GM19438 (cell line): Measurements from ENCODE around the gene BMPER.

ENCODE experiments used
- ATAC-seq: cut with Tn5 transposase; IDR thresholded peaks from one replicate; pipeline ENCODE4 v1.9.1; 2021; ENCODE audit warnings: low read depth; ENCODE audit not compliant: unreplicated experiment

Gene BMPER

GRCh38 chr7:34124765-34125164 lies 219.4 kb downstream of the BMPER start:
- ATAC-seq, result no peak

DNA sequence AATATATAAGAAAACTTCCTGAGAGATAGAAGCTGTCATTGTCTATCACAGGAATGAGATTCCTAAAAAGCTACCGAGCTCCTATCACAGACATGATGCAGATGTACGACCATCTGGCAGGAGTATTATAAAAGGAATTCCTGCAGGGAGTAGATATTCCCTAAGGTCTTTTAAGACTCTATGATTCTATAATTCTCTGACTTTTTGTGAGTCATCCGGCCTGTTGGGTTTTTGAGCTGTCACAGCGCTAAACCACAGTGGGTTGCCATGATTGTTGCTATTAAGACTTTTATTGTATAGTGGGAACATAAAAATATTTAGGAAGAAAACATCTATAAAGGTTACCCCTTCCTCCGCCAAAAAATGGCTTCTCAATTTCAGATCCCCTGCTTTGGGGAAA lies 223.4 kb downstream of the BMPER start:
- no peak for ATAC-seq

DNA sequence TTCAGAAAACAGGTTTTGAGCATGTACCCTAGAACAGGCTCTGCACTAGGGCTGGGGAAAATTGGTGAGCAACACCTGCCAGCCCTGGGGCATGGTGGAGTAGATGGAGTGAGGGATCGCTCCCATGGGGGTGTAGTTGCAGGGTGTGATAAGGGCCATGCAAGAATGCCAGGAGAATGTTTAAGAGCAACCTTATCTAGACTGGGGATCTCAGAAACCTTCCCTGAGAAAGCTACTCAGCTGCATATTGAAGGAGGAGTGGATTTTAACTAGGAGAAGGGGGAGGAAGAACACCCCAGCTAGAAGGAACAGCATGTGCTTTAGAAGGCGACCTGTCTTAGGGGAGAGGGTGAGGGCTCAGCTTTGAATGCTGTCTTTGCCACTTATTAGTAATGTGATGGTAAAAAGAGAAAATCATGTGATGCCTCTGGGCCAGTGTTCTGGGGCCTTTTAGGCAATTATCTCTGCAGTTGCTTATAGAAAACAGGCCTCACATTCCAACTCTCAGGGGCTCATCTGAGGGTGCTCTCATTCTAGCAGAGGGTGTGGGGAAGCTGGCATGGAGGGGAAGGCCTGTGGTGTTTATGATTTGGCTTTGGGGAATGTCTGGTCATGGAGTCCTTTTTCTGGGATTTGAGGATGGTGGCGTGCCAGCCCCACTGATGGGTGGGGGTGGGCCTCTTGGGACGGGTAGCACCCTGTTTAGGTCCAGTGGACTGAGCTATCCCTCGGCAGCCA lies 225.4 kb downstream of the BMPER start:
- no peak for ATAC-seq

- ATAC-seq, result no peak
Observed at GRCh38 chr7:34131371-34131770, 226.0 kb downstream of the BMPER start.

GRCh38 chr7:34133356-34133982 lies 228.1 kb downstream of the BMPER start:
- no peak for ATAC-seq

GRCh38 chr7:34133983-34134782 lies 228.8 kb downstream of the BMPER start:
- ATAC-seq, result no peak

DNA sequence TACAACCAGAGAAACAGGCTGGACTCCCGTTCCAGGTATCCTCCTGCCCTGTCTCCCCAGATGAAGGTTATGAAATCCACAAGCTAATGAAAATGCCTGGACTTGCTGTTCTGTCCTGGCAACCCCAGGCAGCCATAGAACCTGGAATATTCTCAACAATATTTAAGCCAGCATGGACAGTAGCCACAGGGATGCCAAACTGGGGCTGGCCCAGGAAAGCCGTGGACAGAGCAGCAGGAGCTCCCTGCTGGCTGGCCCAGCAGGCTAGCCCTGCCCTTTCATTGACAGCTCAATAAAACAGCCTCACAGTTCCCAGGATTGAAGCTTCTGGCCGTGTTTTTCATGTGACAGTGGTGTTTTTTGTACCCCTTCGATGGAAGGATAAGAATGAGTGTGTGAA lies 230.6 kb downstream of the BMPER start:
- no peak for ATAC-seq

GRCh38 chr7:34136698-34137097 lies 231.4 kb downstream of the BMPER start:
- no peak for ATAC-seq

GRCh38 chr7:34137176-34137575 lies 231.8 kb downstream of the BMPER start:
- ATAC-seq, result no peak

DNA sequence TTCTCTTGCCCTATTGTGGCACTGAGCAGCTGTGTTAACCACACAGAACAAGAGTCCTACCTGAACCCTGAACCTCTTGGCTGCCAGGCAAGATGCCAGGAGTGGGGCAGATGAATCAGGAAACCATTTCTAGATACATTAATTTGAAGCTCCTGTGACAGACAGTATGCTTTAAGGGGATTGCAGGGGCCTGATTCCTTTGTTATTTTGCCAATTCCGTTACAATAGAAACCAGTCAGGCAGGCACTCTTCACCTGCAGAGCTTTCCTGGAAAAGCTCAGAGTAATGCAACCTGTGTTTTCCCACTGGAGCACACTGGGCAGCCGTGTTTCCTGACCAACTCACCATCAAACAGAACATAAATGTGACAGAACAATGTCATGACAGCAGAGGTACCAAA lies 233.1 kb downstream of the BMPER start:
- no peak for ATAC-seq

- ATAC-seq, result no peak
Observed at GRCh38 chr7:34139086-34139485, 233.7 kb downstream of the BMPER start.

GRCh38 chr7:34140066-34140465 lies 234.7 kb downstream of the BMPER start:
- ATAC-seq, result no peak

GRCh38 chr7:34143402-34143801 lies 238.1 kb downstream of the BMPER start:
- no peak for ATAC-seq

DNA sequence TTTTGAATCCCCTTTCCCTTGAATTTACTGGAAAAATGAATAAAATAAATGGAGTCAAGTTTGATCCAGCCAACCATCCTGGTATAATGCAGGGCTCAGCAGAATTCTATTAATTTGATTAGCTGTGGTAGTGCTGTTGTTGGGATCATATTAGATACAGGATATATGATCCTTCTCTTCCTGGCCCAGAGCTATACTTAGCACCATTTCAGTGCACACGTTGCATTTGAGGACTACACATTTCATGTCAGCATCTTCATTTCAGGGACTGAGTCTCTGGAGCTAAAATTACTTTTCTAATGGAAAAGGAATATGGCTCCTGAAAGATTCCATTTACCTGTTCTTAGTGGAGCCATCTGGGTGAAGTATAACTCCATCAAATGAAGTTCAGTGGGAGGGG lies 240.3 kb downstream of the BMPER start:
- ATAC-seq, result no peak

- no peak for ATAC-seq
Observed at GRCh38 chr7:34153656-34154270, 248.4 kb downstream of the BMPER start.

DNA sequence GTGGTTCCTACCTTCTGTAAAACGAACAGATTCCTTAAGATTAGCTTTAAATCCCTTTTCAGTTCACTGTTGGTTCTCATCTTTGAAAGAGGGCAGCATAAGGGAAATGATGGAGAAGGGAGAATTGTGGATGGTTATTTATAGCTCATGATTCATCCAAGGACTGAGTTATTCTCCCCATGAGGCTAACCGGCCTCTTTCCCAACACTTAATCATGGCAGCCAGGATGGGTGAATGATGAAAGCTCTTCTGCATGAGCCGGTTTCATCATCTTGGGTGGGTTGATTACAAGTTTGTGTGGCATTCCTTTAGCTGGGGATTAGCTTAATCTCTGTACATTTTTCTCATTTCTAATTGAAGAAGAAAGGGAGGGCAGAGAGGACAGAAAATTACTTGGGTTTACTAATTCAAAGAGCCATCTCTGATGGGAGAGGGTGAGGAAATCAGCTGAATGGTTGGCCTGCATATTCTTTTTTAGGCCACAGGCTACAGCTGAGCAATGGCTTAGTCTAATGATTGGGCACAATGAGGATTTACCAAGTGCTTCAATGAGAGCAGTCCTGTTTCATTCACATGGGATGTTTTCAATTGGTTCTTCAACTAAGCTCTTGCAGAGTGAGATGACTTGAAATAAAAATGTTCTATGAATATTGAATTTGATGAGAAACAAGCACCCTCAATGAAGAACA lies 250.0 kb downstream of the BMPER start:
- no peak for ATAC-seq

DNA sequence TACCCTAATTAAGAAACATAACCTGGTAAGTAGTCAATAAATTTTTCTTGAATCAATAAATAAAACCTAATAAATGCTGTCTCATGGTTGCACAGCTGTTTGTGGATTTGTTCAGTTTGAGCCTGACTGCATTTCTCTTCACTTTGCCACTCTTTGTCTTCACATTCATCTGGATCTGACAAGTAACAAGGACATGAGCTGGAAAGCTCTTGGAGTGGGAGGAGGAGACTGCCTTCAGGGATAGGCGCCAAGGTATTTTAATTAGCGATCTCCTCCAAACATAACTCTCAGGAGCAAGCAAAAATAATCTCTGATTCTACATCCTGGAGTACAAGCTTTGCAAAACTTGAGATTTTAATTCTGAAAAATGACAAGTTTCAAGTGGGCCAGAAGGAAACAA lies 251.0 kb downstream of the BMPER start:
- no peak for ATAC-seq

DNA sequence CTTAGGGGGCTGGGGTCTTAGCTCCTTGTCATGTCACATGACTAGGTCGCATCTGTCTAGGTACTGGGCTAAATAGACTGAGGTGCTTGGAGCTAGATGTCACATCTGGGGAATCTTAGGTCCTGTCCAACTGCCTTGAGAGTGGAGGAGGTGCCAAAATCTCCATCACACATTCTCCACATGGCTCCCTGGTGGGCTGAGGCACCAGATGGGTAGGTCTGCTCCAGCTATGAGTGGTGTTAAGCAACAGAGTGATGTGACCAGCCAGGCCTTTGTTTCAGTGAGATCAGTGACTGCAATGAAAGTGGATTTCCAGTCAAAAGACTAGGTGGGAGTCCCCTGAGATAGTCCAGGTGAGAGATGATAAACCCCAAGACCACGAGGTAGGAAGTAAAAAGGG lies 251.8 kb downstream of the BMPER start:
- ATAC-seq, result no peak

- ATAC-seq, result no peak
Observed at GRCh38 chr7:34158368-34159153, 253.2 kb downstream of the BMPER start.

- no peak for ATAC-seq
Observed at GRCh38 chr7:34160261-34160752, 255.0 kb downstream of the BMPER start.
